Measurements from ENCODE around the gene TSPAN16.
"Not testable (repeated sequence)": the region's sequence is repeated elsewhere in the genome, so short reads cannot be mapped to it uniquely, and the experiment has no call there.

TSPAN16 gene

DNA sequence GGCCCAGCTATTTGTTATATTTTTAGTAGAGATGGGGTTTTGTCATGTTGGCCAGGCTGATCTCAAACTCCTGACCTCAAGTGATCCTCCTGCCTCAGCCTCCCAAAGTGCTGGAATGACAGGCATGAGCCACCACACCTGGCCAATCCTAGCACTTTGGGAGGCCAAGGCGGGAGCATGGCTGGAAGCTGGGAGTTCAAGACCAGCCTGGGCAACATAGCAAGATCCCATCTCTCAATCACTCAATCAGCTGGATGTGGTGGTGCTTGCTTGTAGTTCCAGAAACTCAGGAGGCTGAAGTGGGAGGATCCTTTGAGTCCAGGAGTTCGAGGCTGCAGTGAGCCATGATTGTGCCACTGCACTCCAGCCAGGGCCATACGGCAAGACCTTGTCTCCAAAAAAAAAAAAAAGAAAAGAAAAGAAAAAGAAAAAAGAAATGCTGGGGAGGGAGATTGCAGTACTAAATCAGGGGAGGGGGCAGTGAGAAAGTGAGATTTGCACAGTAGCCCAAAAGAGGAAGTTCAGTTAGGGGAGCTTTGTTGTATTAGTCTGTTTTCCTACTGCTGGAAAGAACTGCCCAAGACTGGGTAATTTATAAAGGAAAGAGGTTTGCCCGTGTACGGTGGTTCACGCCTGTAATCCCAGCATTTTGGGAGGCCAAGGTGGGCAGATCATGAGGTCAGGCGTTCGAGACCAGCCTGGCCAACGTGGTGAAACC is 24.5 kb downstream of the TSPAN16 start:
- DNase-seq (ENCODE audit: low read depth) = not testable (repeated sequence)

DNA sequence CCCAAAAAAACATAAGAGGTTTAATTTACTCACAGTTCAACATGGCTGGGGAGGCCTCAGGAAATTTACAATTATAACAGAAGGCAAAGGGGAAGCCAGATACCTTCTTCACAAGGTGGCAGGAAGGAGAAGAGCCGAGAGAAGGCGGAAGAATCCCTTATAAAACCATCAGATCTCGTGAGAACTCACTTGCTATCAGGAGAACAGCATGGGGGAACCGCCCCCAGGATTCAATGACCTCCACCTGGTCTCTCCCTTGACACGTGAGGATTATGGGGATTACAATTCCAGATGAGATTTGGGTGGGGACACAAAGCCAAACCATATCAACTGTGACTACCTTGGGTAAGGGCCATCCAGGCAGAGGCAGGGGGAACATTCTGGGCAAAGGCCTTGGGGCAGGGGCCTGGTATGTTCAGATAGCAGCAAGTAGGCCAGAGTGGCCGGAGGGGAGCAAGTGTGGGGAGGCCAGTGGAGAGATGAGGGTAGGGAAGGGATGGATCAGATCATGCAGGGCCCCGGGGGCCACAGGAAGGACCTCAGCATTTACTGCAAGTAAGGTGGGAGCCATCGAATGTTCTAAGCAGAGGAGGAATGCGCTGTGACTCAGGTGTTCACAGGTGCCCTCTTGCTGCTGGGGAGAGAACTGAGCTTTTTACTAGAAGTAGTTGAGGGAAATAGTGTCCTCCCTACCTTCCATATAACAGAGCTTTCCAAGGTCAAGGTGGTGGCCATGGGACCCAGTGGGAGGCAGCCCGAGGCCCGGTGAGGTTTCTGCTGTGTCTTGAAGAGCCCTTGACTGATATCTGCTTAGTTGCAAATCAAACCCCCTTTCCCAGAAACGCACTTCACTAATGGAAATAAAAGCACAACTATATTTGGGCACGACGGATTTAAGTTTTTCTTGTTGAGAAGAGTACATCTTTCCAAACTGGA is 25.5 kb downstream of the TSPAN16 start:
- DNase-seq (ENCODE audit: low read depth) = no peak

DNA sequence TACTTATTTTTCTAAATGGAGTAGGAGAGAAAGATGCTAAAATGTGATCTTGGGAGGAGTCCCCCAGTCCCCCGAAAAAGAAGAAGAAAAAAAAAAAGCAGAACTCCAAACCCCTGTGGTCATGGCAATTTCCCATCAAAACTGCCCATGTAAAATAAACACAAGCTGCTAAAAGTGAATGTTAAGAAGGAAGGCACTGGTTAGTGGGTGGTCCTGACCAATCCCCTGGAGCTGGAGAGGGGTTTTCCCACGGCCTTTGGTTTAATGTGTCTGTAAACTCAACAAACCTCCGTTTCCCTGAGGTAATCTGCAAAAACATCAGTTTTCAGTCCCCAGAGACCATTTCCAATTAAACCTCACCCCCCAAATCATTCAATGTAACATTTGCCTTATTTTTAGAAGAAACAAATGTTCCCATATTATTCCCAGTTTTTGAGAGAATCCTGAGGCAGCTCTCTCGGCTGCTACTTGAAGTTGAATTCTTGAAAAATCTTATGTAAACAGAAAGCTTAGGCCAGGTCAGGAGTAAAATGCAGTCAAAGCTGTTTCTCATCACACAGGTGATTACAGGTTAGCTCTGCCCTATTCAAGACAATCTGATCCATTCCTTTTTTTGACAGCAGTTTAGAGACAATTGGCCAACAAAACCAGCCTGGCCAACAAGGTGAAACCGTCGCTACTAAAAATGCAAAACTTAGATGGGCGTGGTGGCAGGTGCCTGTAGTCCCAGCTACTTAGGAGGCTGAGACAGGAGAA is 26.5 kb downstream of the TSPAN16 start:
- no peak for DNase-seq (ENCODE audit: low read depth)

DNA sequence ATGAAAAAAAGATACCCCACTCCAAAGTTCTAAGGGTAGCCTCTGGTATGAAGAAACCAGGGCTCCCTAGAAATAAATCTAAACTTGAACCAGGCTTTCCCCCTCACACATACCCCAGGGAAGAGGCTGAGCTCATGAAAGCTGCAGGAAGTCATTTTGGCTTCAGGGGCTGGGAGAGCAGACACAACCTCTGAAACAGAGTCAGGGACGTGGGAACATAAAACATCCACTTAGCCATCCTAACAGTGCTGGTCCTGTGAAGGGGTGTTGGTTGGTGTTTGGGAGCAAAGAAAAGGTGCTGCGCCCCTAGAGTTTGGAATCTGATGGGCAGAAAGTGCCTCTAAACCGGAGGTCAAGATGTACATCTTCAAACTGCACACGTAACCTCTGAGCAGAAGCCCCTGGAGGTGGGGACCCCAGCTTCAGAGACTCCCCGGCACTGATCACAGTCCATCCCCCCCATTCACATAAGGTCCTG is 27.7 kb downstream of the TSPAN16 start:
- no peak for DNase-seq (ENCODE audit: low read depth)

DNA sequence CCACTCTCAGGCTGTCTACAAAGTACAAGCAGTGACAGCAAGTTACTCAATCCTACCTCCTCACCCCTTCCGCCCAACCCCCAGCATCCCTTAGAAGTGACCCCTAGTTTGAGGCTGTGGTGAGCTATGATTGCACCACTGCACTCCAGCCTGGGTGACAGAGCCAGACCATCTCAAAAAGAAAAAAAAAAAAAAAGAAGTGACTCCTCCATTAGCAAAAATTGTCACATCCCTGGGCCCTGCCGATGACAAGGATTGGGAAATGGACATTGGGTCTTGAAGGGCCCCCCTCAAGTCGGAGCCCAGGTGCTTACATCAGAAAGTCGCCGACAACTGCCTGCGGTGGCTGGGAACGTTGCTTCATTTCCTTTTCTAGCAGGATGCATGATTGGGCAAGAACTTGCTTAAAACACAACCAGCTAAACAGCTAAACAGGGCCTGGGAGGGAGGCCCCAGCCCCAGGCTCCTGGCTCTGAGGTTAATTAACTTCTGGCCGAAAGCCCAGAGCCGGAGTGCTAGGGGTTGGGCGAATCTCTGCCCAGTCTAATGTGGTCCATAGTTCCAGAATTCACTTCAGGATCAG is 28.2 kb downstream of the TSPAN16 start:
- DNase-seq (ENCODE audit: low read depth) = no peak

DNA sequence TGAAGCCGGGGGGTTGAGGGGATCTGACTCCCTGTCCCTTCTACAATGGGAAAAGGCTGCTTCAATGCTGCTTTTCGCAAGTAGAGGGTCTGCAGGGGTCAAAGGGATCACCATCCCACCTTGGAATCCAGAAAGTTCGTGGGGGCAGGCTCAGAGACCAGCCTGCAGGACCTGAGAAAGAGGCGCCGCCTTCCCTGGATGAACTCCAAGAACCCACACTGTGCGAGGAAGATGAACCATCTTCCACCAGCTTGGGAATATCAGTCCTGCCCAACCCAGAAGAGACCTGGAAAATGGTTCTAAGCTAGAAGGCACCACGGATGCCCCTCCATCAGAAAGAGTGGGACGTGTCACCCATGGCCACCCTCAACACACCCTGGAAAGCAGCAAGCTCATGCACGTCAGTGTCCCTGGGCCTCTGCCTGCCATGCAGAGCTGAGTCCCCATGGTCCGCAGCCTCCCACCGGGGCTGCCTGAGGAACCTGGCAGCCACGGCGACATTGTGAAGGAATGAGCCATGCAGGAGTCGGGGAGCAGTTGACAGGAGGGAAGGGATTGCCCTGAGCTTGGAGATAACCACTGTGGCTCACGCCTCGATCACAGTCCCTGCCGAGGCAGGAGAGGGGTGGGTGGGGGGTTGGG is 28.9 kb downstream of the TSPAN16 start:
- no peak for DNase-seq (ENCODE audit: low read depth)

DNA sequence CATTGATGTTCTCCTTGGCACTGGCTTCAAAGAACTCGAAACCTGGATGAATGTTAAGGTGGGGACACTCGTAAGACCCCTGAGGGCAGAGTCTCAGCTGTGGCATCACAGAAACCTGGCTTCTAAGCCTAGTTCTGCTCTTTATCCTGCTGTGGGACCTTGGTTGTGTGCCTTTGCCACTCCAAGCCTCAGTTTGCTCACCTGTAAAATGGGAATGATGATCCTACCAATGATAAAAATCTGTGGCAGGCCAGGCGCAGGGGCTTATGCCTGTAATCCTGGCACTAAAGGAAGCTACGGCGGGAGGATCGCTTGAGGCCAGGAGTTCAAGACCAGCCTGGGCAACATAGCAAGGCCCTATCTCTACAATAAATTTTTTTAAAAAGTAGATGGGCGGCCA is 29.6 kb downstream of the TSPAN16 start:
- DNase-seq (ENCODE audit: low read depth) = no peak

DNA sequence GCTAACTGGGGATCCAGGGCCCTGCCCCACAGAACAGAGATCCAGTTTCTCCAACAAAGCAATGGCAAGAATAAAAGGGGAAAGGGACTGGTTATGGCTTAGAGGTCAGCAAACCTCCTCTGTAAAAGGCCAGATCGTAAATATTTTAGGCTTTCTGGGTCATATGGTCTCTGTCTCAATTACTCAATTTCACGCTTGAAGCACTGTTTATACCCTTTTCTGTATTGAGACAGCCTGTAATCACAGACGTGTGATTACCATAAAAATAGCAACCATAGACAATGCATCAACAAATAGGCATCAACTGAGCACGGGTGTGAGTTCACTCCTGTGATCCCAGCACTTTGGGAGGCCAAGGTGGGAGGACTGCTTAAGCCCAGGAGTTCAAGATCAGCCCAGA is 34.2 kb downstream of the TSPAN16 start:
- no peak for DNase-seq (ENCODE audit: low read depth)

DNA sequence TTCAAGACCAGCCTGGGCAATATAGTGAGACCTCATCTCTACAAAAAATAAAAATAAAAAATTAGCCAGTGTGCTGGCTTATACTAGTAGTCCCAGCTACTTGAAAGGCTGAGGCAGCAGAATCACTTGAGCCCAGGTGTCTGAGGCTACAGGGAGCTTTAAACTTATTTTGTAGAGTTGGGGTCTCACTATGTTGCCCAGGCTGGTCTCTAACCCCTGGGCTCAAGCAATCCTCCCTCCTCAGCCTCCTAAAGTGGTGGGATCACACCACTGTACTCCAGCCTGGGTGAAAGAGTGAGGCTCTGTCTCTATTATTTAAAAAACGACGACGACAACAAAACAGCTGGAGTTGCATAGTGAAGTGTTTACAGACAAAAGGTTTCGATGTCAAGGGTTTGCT is 35.5 kb downstream of the TSPAN16 start:
- DNase-seq (ENCODE audit: low read depth) = no peak

DNA sequence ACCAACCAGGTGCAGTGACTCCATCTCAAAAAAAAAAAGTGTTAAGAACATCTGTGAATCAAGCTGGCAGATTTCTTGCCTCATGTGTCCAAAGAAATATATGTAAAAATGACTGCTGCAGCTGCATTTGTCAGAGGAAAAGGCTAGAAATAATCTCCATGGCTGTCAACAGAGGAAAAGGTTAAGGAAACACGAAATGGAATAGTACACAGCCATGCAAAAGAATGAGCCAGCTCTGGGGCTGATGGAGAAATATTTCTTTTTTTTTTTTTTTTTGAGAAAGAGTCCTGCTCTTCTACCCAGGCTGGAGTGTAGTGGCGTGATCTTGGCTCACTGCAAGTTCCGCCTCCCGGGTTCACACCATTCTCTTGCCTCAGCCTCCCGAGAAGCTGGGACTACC is 36.9 kb downstream of the TSPAN16 start:
- no peak for DNase-seq (ENCODE audit: low read depth)

DNA sequence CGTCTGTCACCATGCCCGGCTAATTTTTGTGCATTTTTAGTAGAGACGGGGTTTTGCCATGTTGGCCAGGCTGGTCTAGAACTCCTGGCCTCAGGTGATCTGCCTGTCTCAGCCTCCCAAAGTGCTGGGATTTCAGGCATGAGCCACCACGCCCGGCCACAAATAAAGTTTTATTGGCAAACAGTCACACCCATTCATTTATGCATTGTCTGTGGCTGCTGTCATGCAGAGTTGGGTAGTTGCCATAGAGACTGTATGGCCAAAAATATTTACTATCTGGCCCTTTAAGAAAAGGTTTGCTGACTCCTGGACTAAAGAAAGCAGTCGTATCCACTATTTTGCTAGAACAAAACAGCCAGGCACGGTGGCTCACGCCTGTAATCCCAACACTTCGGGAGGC is 37.9 kb downstream of the TSPAN16 start:
- not testable (repeated sequence) for DNase-seq (ENCODE audit: low read depth)

DNA sequence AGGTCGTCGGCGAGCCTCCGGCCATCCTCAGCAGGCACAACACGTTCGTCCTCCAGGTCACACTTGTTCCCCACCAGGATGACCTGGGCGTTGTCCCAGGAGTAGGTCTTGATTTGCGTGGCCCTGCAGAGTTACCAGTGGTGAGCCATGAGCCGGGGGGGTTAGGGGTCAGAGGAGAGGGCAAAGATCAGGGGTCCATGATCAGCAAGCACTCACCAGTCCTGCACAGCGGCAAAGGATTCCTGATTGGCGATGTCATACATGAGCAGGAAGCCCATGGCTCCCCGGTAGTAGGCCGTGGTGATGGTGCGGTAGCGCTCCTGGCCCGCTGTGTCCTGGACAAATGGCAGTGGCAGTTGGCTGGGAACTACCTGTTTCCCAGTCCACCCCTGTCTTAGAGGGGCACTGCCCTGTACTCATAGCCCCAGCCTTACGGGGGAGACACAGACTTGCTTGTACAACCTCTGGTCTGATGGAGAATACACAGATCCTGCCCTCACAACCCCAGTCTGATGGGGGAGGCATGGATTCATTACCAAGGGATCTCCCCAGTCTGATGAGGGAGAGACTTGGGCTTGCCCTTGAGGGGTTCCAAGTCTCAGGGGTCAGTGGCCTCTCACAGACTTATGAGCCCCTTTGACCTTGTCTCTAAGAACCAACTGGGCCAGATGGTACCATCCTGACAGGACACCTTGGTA is 39.6 kb downstream of the TSPAN16 start:
- DNase-seq (ENCODE audit: low read depth) = no peak

DNA sequence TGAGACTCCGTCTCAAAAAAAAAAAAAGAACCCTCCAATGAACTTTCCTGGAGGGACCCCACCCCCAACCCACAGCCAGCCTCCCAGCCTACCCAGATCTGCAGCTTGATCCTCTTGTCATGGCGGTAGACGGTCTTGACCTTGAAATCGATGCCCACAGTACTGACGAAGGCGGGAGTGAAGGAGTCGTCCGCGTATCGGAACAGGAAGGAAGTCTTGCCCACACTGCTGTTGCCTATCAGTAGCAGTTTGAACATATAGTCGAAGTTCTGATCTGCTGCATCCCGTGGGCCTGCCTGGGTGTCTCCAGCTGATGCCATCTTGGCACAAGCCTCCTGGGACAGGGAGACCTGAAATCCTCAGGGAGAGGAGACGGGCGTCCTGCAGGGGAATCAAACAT is 41.1 kb downstream of the TSPAN16 start:
- DNase-seq (ENCODE audit: low read depth) = no peak

DNA sequence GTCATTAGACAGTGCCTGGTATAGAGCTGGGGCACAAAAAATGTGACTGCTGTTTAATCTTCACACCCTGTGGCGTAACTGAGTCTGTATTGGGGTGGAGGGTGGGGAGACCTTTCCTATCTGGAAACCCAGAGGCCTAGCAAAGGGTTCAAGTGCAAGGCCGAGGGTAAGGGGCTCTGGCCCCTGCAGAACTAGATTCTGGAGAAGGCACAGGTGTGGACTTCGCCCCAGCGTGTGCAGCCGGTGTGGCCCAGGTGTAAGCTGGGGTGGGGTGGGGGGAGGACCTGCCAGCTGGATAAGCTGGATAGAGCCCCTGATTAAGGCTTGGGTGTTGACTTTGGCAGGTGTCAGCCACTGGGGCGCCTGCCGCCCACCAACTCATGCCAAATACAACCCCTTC is 42.2 kb downstream of the TSPAN16 start:
- DNase-seq (ENCODE audit: low read depth) = no peak

DNA sequence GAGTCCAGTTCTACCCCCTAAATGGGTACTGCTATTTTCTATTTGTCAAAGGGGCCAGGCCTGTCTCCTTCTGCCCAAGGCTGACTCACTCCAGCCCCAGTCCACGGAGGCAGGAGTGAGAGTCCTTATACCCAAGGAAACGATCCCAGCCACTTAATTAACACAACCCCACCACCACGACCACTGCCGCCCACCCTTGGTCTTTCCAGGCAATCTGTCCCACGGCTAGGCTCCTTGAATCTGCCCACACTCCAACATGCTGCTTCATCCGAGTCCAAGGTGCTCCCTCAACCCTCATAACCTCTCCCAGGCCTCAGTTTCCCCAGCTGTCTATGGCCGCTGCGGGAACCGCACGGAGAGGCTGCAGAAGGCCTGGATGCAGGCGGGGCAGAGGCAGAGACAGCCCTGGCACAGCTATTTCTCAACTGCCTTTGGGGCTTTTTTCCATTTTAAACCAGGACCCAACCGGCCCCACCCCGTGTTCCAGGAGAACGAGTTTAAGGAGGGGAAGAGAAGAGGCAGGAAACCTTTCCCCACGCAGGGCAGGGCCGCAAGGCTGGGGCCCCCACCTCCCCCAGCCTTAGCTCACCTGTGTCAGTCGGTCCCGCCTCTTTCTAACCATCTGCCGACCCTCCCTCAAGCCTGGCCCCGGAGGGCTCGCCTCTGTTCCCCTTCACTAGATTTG is 42.8 kb downstream of the TSPAN16 start:
- DNase-seq (ENCODE audit: low read depth) = no peak

DNA sequence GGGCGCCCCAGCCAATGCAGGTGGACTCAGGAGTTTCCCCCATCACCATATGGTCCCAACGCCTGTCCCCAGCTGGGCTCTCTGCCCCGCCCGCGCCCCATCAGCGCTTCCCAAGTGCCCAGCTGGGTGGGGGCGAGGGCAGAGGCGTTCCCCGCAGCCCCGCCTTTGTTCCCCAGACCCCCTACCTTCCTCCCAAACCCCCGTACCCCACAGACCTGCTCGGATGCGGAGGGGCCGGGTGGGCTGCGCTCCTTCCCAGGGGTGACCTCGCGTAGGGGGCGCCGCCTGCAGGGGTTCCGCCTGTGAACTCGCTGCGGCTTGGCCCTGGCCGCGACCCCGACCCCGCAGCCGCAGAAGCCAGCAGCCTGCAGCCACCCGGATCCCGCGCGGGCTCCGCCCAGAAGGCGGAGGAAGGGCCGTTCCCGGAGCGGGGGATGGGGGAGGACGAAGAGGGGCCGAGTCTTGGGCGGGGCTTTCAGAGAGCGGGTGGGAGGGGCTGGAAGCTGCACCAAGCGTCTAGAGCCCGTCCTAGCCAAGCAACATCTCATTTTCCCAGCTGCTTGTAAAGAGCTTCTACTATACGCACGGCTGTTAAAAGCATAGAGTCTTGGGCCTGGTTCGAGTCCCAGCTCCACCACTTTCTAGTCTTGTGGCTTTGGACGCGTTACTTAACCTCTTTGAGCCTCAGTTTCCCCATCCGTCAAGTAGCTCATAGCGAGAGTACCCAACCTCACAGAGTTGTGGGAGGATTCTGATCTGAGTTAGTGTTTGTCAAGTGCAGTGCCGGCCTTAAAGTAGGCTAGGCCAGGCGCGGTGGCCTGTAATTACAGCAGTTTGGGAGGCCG is 43.5 kb downstream of the TSPAN16 start, which contains the start of gene RAB3D:
TSS of gene RAB3D (minus strand) at position 404 of the 845 bp plus-strand sequence. CDS start 2,258 bp downstream, outside the sequence.
- peak; percentile 64 for DNase-seq (ENCODE audit: low read depth)

DNA sequence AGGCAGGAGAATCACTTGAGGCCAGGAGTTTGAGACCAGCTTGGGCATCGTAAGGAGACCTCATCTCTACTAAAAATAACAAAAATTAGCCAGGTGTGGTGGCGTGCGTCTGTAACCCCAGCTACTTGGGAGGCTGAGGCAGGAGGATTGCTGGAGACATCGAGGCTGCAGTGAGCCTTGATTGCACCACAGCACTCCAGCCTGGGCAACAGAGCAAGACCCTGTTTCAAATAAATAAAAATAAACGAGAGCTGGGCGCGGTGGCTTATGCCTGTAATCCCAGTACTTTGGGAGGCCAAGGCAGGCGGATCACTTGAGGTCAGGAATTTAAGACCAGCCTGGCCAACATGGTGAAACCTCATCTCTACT is 44.1 kb downstream of the TSPAN16 start:
- DNase-seq (ENCODE audit: low read depth) = not testable (repeated sequence)

DNA sequence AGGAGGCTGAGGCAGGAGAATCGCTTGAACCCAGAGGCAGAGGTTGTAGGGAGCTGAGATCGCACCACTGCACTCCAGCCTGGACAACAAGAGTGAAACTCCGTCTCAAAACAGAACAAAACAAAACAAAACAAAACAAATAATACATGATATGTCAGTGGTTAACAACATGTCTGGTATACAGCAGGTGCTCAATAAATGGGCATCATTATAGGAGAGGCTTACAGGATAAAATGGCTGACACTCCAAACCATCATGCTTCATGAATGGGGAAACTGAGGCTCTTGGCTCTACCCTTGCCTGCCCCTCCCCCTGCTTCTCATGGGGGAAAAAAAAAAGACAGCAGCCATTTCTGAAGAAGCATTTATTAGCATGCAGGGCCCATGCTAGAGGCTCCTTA is 46.5 kb downstream of the TSPAN16 start:
- no peak for DNase-seq (ENCODE audit: low read depth)

DNA sequence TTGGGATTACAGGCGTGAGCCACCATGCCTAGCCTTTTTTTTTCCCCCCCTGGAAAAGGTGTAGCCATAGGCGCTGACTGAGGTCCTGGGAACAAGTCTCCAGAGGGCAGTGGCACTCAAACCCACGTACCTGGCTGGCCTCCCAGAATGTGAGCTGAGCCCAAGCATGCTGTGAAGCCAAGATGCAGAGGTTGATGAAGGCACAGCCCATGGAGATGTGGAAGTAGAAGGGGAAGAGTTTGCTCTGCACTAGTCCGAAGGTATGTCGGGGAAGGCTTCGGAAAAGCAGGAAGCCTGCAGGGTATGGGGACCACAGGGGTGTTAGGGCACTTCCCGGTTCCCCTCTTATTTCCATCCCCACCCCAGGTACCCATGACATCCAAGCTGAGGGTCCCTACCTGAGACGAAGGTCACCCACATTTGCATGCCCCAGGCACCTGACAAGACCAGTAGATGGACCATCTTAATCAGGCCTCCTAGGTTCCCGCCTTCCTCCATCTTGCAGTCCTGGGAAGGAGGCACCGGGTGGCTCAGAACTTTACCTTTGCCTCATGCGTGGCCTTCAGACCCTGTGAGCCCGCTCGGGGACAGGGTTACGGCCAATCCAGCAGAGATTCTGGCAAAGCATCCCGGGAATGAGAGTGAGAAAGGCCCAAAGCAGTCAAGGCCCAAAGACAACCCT is 49.3 kb downstream of the TSPAN16 start:
- DNase-seq (ENCODE audit: low read depth) = no peak

All from stimulated activated CD8-positive, alpha-beta memory T cell treated with anti-CD3 and anti-CD28 coated beads, Interleukin-7, amount 100 ng/mL, for 24 hours (primary cell).